Ascending aorta (tissue), 2 donors: ENCODE results near the gene MLLT10. TPM values are rescaled to one million over a fixed set of nuclear protein-coding genes. Genes with fewer than 3 reads are reported as not detected.

ENCODE experiments used
- DNase-seq, 2 donors: peaks; one replicate each; pipeline ENCODE4 v3.0.0-alpha.2; 2019; ENCODE audit warnings: low spot score in 2 of 2
- H3K27ac ChIP-seq, 2 donors: fragments of 200-600 bp; sonication (generic); one replicate each; pipeline ENCODE4 v1.5.1; 2016 to 2017; ENCODE audit warnings: mild to moderate bottlenecking in 1 of 2
- H3K27me3 ChIP-seq: fragments of 200-600 bp; sonication (generic); one replicate; pipeline ENCODE4 v1.5.1; 2017
- H3K36me3 ChIP-seq, 2 donors: fragments of 200-600 bp; sonication (generic); one replicate each; pipeline ENCODE4 v1.5.1; 2016
- H3K4me1 ChIP-seq, 2 donors: fragments of 200-600 bp; sonication (generic); one replicate each; pipeline ENCODE4 v1.5.1; 2016 to 2017; ENCODE audit warnings: mild to moderate bottlenecking in 1 of 2
- H3K4me3 ChIP-seq, 2 donors: fragments of 200-600 bp; sonication (generic); one replicate each; pipeline ENCODE4 v1.5.1; 2016 to 2017; ENCODE audit warnings: mild to moderate bottlenecking in 1 of 2
- H3K9me3 ChIP-seq, 2 donors: fragments of 200-600 bp; sonication (generic); one replicate each; pipeline ENCODE4 v1.5.1; 2016
- intact Hi-C: fragments of 100-400 bp; cut with DNase I; formaldehyde crosslinking; loops from one replicate; pipeline ENCODE4 v1.15.1; 2023
- total RNA-seq: library from RNA; depleted of rRNA; stranded (reverse); fragments of >200 nt; gene quantifications from one replicate; pipeline ENCODE4 v1.1.0, GENCODE V29; 2016
- TF ChIP-seq, protein P1 (sequence below), 3 experiments: fragments of 200-600 bp in 2 of 3; fragments of 450-650 bp in 1 of 3; sonication (generic) in 2 of 3; IDR thresholded peaks; one replicate each; pipeline ENCODE4 v1.5.1; 2016 to 2019; ENCODE audit warnings: antibody characterized with exemption in 3 of 3, mild to moderate bottlenecking in 1 of 3, moderate library complexity in 1 of 3

The MLLT10 gene
- total RNA-seq, 1 donor from 2014 or later = 16.3 TPM

DNA sequence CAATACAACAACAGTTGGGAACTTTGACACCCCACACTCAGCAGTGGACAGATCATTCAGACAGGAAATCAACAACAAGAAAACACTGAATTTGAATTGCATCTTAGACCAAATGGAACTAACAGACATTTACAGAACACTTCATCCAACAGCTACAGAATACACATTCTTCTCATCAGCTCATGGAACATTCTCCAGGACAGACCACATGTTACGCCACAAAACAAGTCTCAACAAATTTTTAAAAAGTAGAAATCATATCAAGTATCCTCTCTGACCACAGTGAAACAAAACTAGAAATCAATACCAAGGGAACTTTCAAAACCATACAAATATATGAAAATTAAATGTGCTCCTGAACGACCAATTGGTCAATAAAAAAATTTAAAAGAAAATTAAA is 257.2 kb downstream of the MLLT10 start:
- Histone ChIP-seq H3K9me3 (peaks cover 0 to 17% of the 10 kb centered on the region in 2 donors), H3K4me1 (no peaks in the 10 kb centered on the region), H3K27ac (no peak overlapping the region), H3K36me3 (no peaks in the 10 kb centered on the region), H3K27me3 (no peaks in the 10 kb centered on the region), H3K4me3 (no peak overlapping the region)
- TF ChIP-seq, protein P1, sequence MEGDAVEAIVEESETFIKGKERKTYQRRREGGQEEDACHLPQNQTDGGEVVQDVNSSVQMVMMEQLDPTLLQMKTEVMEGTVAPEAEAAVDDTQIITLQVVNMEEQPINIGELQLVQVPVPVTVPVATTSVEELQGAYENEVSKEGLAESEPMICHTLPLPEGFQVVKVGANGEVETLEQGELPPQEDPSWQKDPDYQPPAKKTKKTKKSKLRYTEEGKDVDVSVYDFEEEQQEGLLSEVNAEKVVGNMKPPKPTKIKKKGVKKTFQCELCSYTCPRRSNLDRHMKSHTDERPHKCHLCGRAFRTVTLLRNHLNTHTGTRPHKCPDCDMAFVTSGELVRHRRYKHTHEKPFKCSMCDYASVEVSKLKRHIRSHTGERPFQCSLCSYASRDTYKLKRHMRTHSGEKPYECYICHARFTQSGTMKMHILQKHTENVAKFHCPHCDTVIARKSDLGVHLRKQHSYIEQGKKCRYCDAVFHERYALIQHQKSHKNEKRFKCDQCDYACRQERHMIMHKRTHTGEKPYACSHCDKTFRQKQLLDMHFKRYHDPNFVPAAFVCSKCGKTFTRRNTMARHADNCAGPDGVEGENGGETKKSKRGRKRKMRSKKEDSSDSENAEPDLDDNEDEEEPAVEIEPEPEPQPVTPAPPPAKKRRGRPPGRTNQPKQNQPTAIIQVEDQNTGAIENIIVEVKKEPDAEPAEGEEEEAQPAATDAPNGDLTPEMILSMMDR (IDR thresholded peaks at IDR 0.05) = no peak
- DNase-seq = no peak
- intact Hi-C loops = no loop called here

Other genes starting within 250 kb of the MLLT10 start
- gene SKIDA1, start 8.6 kb upstream of the MLLT10 start, total RNA-seq = not detected